HEK293T (cell line): ENCODE data around the gene HOXA6.

Experiments
- CTCF ChIA-PET: fragments of 350-600 bp; formaldehyde crosslinking; extraction: SDS; loops from one replicate; lab custom pipeline; 2021; ENCODE audit warnings: antibody characterized with exemption, inconsistent platforms; lab: Yijun Ruan, JAX
- POLR2A ChIA-PET: fragments of 350-600 bp; formaldehyde crosslinking; extraction: SDS; loops from one replicate; lab custom pipeline; 2020; ENCODE audit warnings: antibody characterized with exemption, inconsistent platforms; lab: Yijun Ruan, JAX
- DNase-seq: peaks from one replicate; pipeline ENCODE4 v3.0.0; 2012; ENCODE audit warnings: mixed read lengths; ENCODE audit errors: extremely low spot score
- ARNT ChIP-seq: fragments of 450-650 bp; IDR thresholded peaks from 2 replicates; pipeline ENCODE4 v1.6.1; 2017; ENCODE audit warnings: mild to moderate bottlenecking
- BHLHE40 ChIP-seq: fragments of 450-650 bp; IDR thresholded peaks from 2 replicates; pipeline ENCODE4 v1.6.1; 2016; ENCODE audit warnings: mild to moderate bottlenecking, moderate library complexity, borderline replicate concordance
- CTBP1 ChIP-seq: fragments of 450-650 bp; IDR thresholded peaks from 2 replicates; pipeline ENCODE4 v1.6.1; 2016; ENCODE audit warnings: borderline replicate concordance
- ELF4 ChIP-seq: fragments of 450-650 bp; IDR thresholded peaks from 2 replicates; pipeline ENCODE4 v1.6.1; 2017; ENCODE audit warnings: antibody characterized with exemption
- FOXA1 ChIP-seq: fragments of 450-650 bp; IDR thresholded peaks from 2 replicates; pipeline ENCODE4 v1.6.1; 2016; ENCODE audit warnings: mild to moderate bottlenecking
- FOXK2 ChIP-seq: fragments of 450-650 bp; IDR thresholded peaks from 2 replicates; pipeline ENCODE4 v1.6.1; 2016; ENCODE audit warnings: mild to moderate bottlenecking
- FOXM1 ChIP-seq: fragments of 450-650 bp; IDR thresholded peaks from 2 replicates; pipeline ENCODE4 v1.6.1; 2017; ENCODE audit warnings: mild to moderate bottlenecking, borderline replicate concordance
- HDGF ChIP-seq: fragments of 450-650 bp; IDR thresholded peaks from 2 replicates; pipeline ENCODE4 v1.6.1; 2017; ENCODE audit warnings: antibody characterized with exemption, borderline replicate concordance
- L3MBTL2 ChIP-seq: fragments of 450-650 bp; conservative IDR thresholded peaks from 2 replicates; pipeline ENCODE4 v1.6.1; 2016; ENCODE audit warnings: mild to moderate bottlenecking
- LEF1 ChIP-seq: fragments of 450-650 bp; IDR thresholded peaks from 2 replicates; pipeline ENCODE4 v1.6.1; 2017; ENCODE audit warnings: mild to moderate bottlenecking, borderline replicate concordance
- NFRKB ChIP-seq: fragments of 450-650 bp; IDR thresholded peaks from 2 replicates; pipeline ENCODE4 v1.6.1; 2016; ENCODE audit warnings: mild to moderate bottlenecking, moderate library complexity
- PKNOX1 ChIP-seq: fragments of 450-650 bp; IDR thresholded peaks from 2 replicates; pipeline ENCODE4 v1.6.1; 2016
- SP1 ChIP-seq: fragments of 450-650 bp; IDR thresholded peaks from 2 replicates; pipeline ENCODE4 v1.6.1; 2017
- SUZ12 ChIP-seq: fragments of 450-650 bp; IDR thresholded peaks from 2 replicates; pipeline ENCODE4 v1.6.1; 2016; ENCODE audit warnings: mild to moderate bottlenecking
- TARDBP ChIP-seq: fragments of 450-650 bp; IDR thresholded peaks from 2 replicates; pipeline ENCODE4 v1.6.1; 2016
- ZNF384 ChIP-seq: fragments of 450-650 bp; IDR thresholded peaks from 2 replicates; pipeline ENCODE4 v1.6.1; 2016

The HOXA6 gene

GRCh38 chr7:27138985-27139333 lies 8.6 kb downstream of the HOXA6 start:
- TF ChIP-seq NFRKB (no peak), L3MBTL2 (0 out of 2 replicates have a peak, but pooled peaks have one; percentile 23), LEF1 (no peak), SP1 (no peak)
- ChIA-PET CTCF (interaction anchor here (0.6 kb wide), 1 partner anchor 452 kb away, joined by 3 read pairs; no protein-coding TSS in a partner anchor), POLR2A (interaction anchor here (1.0 to 3.5 kb wide), 5 partner anchors 9 to 24 kb away, joined by 3 to 15 read pairs (median 12); partner anchors contain the start of gene HOXA3)
- DNase-seq = no peak

GRCh38 chr7:27138472-27138871 lies 9.1 kb downstream of the HOXA6 start:
- ChIA-PET POLR2A (no interaction called here), CTCF (no interaction called here)
- DNase-seq = no peak
- TF ChIP-seq SUZ12 = no peak
- TF ChIP-seq L3MBTL2 = no peak
- TF ChIP-seq BHLHE40 = no peak
- no peak for TF ChIP-seq ZNF384
- no peak for TF ChIP-seq CTBP1
- TF ChIP-seq FOXM1 = no peak
- TF ChIP-seq HDGF = no peak

- TF ChIP-seq FOXM1 (no peak), LEF1 (no peak), HDGF (no peak), NFRKB (no peak), L3MBTL2 (no peak), PKNOX1 (no peak), SUZ12 (no peak), ARNT (no peak), TARDBP (no peak), CTBP1 (no peak), ELF4 (no peak), FOXA1 (no peak), BHLHE40 (no peak)
- ChIA-PET CTCF (no interaction called here), POLR2A (no interaction called here)
- DNase-seq = no peak
These were observed 9.8 kb downstream of the HOXA6 start for GRCh38 chr7:27137640-27138315.

GRCh38 chr7:27134392-27134791 lies 13.2 kb downstream of the HOXA6 start:
- CTCF ChIA-PET = interaction anchor here (0.8 to 1.5 kb wide), 4 partner anchors 7 to 35 kb away, joined by 3 to 4 read pairs (median 3); partner anchors contain the start of gene HOXA5
- no peak for DNase-seq
- POLR2A ChIA-PET = interaction anchor here (0.8 to 1.9 kb wide), 6 partner anchors 15 to 275 kb away, joined by 3 to 5 read pairs (median 4); partner anchors contain the start of gene HOXA3
- TF ChIP-seq FOXM1 = no peak
- TF ChIP-seq SP1 = no peak
- TF ChIP-seq L3MBTL2 = no peak
- TF ChIP-seq FOXA1 = no peak
- TF ChIP-seq LEF1 = no peak
- TF ChIP-seq CTBP1 = no peak
- no peak for TF ChIP-seq BHLHE40
- TF ChIP-seq ARNT = no peak
- no peak for TF ChIP-seq ELF4
- no peak for TF ChIP-seq HDGF
- no peak for TF ChIP-seq TARDBP
- no peak for TF ChIP-seq NFRKB
- TF ChIP-seq PKNOX1 = no peak
- no peak for TF ChIP-seq FOXK2

- TF ChIP-seq PKNOX1 = peak; percentile 43; the same call in 1 of the 2 replicates
- TF ChIP-seq SUZ12 = no peak
- no peak for TF ChIP-seq ARNT
- no peak for TF ChIP-seq CTBP1
- no peak for TF ChIP-seq SP1
- TF ChIP-seq LEF1 = no peak
- TF ChIP-seq NFRKB = no peak
- no peak for TF ChIP-seq BHLHE40
- POLR2A ChIA-PET = interaction anchor here (0.9 to 1.9 kb wide), 5 partner anchors 11 to 274 kb away, joined by 4 to 6 read pairs (median 5); partner anchors contain the start of genes HOXA3 and HOXA5
- CTCF ChIA-PET = interaction anchor here (0.8 to 1.5 kb wide), 4 partner anchors 8 to 35 kb away, joined by 3 to 4 read pairs (median 3); partner anchors contain the start of gene HOXA5
- no peak for DNase-seq
These were observed 14.0 kb downstream of the HOXA6 start for GRCh38 chr7:27133409-27134231.

GRCh38 chr7:27132978-27133377 lies 14.6 kb downstream of the HOXA6 start:
- TF ChIP-seq ARNT (no peak), PKNOX1 (peak; percentile 93), CTBP1 (peak; percentile 82), FOXK2 (no peak)
- ChIA-PET CTCF (interaction anchor here (1.5 kb wide), 1 partner anchor 9 kb away, joined by 4 read pairs; no protein-coding TSS in a partner anchor), POLR2A (interaction anchor here (1.3 to 1.9 kb wide), 2 partner anchors 11 to 20 kb away, joined by 5 to 6 read pairs; partner anchors contain the start of genes HOXA3 and HOXA5)
- no peak for DNase-seq
